Measurements from ENCODE around the gene ADAM21.
"Not testable (repeated sequence)": the region's sequence is repeated elsewhere in the genome, so short reads cannot be mapped to it uniquely, and the experiment has no call there.

Gene ADAM21
- total RNA-seq = 0 to 0.08 (median 0) reads per million in 4 donors

GRCh38 chr14:70451874-70452273 is at the start of gene ADAM21:
Gene ADAM21, plus strand, starts transcription at chr14:70452174. Its CDS starts 5,326 bp downstream, at chr14:70457500.
- no peak for DNase-seq

- not testable (repeated sequence) for DNase-seq
These were observed 48.6 kb upstream of the ADAM21 start for GRCh38 chr14:70403335-70403734.

- not testable (repeated sequence) for DNase-seq
These were observed 45.8 kb upstream of the ADAM21 start for GRCh38 chr14:70406216-70406615.

GRCh38 chr14:70407621-70408020 is 44.4 kb upstream of the ADAM21 start:
- no peak for DNase-seq

GRCh38 chr14:70415788-70416187 is 36.2 kb upstream of the ADAM21 start:
- no peak for DNase-seq

GRCh38 chr14:70416338-70416724 is 35.6 kb upstream of the ADAM21 start:
- no peak for DNase-seq

GRCh38 chr14:70416725-70417349 is 35.1 kb upstream of the ADAM21 start, which contains the start of gene SYNJ2BP:
Gene SYNJ2BP, minus strand, starts transcription at chr14:70417090. Its CDS starts 127 bp downstream, at chr14:70416963.
- peak; percentile 12 to 41 (median 31) for DNase-seq

- DNase-seq = not testable (repeated sequence)
These were observed 32.6 kb upstream of the ADAM21 start for GRCh38 chr14:70419270-70419931.

GRCh38 chr14:70422538-70422937 is 29.4 kb upstream of the ADAM21 start:
- no peak for DNase-seq

- no peak for DNase-seq
These were observed 26.6 kb upstream of the ADAM21 start for GRCh38 chr14:70425354-70425753.

GRCh38 chr14:70426555-70426954 is 25.4 kb upstream of the ADAM21 start:
- not testable (repeated sequence) for DNase-seq

- no peak for DNase-seq
These were observed 15.1 kb upstream of the ADAM21 start for GRCh38 chr14:70436867-70437266.

GRCh38 chr14:70441641-70442040 is 10.3 kb upstream of the ADAM21 start:
- DNase-seq = no peak

GRCh38 chr14:70442750-70443149 is 9.2 kb upstream of the ADAM21 start:
- DNase-seq = no peak

GRCh38 chr14:70448633-70449340 is 3.2 kb upstream of the ADAM21 start:
- no peak for DNase-seq

- no peak for DNase-seq
These were observed 2.8 kb downstream of the ADAM21 start for GRCh38 chr14:70454731-70455130.

GRCh38 chr14:70468731-70469130 is 16.8 kb downstream of the ADAM21 start:
- DNase-seq = no peak

- DNase-seq = not testable (repeated sequence)
These were observed 19.0 kb downstream of the ADAM21 start for GRCh38 chr14:70470863-70471563.

- peak in 1 of 5 donors; percentile 48 for DNase-seq
These were observed 20.5 kb downstream of the ADAM21 start for GRCh38 chr14:70472253-70473159.

- DNase-seq = no peak
These were observed 21.9 kb downstream of the ADAM21 start for GRCh38 chr14:70473825-70474224.

GRCh38 chr14:70475459-70475858 is 23.5 kb downstream of the ADAM21 start:
- DNase-seq = not testable (repeated sequence)
